ENCODE results near the gene DPH7. TPM values are rescaled to one million over a fixed set of nuclear protein-coding genes. Genes with fewer than 3 reads are reported as not detected.
"Not testable (repeated sequence)": the region's sequence is repeated elsewhere in the genome, so short reads cannot be mapped to it uniquely, and the experiment has no call there.

Gene DPH7
- 27.5 and 44.3 TPM in 2 replicates for total RNA-seq (2014; rRNA removed; shearing (Covaris generic); ENCODE audit: low replicate concordance)

DNA sequence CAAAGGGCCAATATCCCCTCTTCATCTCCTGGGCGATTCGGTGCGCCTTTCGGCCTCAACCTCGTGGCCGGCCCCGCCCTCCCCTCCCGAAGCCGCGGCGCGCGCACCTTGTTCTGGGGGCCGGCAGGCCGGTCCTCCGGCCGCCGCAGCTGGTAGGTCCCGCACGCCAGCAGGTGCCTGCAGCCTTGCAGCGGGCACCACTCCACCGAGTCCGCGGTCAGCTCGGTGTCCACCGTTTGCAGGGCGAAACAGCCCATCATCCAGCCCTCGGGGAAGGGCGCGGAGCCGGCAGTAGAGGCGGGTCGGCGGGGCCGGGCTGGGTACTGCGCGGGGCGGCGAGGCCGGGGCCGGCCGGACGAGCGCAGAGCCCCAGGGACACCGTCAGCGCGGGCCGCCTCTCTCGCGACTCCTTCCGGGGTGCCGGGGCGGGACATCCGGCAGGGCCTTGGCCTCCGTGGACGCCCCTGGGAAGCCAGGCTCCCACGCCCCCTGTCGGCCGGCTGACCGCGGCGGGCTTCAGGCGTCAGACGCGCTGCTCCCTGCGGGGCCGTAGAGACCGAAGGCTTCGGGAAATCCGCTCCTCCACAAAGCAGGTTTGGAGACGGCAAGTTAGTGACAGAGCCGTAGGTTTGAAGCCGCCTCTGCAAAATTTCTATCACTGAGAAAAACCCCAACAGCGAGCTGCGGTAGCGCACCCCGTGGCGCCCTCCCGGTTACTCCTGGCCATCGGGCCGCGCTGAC is at the start of gene DPH7:
TSS of gene DPH7 (minus strand) at position 408 of the 741 bp plus-strand sequence. CDS start at position 260, 148 bp downstream.
- no peaks in the 10 kb centered on the region for H3K9me3 ChIP-seq (ENCODE audit: low read length)
- H3K27ac ChIP-seq (ENCODE audit: low read length), result peak within 1 kb of the TSS; percentile 75
- peak within 1 kb of the TSS; percentile 94 for H3K4me2 ChIP-seq (ENCODE audit: low read depth, low read length, poor library complexity, severe bottlenecking)
- no peaks in the 10 kb centered on the region for H3K9me2 ChIP-seq (replicated peaks; ENCODE audit: insufficient read depth, low read length)
- no peaks in the 10 kb centered on the region for H3K27me3 ChIP-seq (ENCODE audit: low read length)
- peaks cover 21% of the 10 kb centered on the region for H3K36me3 ChIP-seq (ENCODE audit: insufficient read depth, low read length)
- H4K20me1 ChIP-seq (ENCODE audit: insufficient read depth, low read depth, low read length), result peaks cover 10% of the 10 kb centered on the region
- peak within 1 kb of the TSS; percentile 100 for H3K4me3 ChIP-seq (ENCODE audit: low read length)
- no peak within 1 kb of the TSS for H2AFZ ChIP-seq (ENCODE audit: low read length)
- peaks cover 23% of the 10 kb centered on the region for H3K4me1 ChIP-seq (ENCODE audit: low read length)
- H3K79me2 ChIP-seq (ENCODE audit: low read length), result peaks cover 47% of the 10 kb centered on the region
- peak within 1 kb of the TSS; percentile 100 for H3K9ac ChIP-seq (ENCODE audit: low read length)
- DNase-seq, result peak; percentile 97

DNA sequence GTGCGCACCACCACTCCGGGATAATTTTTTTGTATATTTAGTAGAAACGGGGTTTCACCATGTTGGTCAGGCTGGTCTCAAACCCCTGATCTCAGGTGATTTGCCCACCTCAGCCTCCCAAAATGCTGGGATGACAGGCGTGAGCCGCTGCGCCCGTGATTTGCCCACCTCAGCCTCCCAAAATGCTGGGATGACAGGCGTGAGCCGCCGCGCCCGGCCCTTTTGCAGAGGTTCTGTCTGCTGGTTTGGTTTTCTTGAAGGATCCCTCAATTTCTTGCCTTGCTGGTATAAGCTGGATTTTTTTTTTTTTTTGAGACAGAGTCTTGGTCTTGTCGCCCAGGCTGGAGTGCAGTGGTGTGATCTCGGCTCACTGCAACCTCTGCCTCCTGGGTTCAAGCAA is 48.7 kb upstream of the DPH7 start:
- H3K4me2 ChIP-seq (ENCODE audit: low read depth, low read length, poor library complexity, severe bottlenecking); H3K27me3 ChIP-seq (ENCODE audit: low read length); H3K4me1 ChIP-seq (ENCODE audit: low read length); H4K20me1 ChIP-seq (ENCODE audit: insufficient read depth, low read depth, low read length); H3K27ac ChIP-seq (ENCODE audit: low read length); H3K9ac ChIP-seq (ENCODE audit: low read length); DNase-seq; H2AFZ ChIP-seq (ENCODE audit: low read length); H3K4me3 ChIP-seq (ENCODE audit: low read length); H3K9me3 ChIP-seq (ENCODE audit: low read length); H3K36me3 ChIP-seq (ENCODE audit: insufficient read depth, low read length); H3K9me2 ChIP-seq (replicated peaks; ENCODE audit: insufficient read depth, low read length): not testable (repeated sequence)
- peaks cover 98% of the 10 kb centered on the region for H3K79me2 ChIP-seq (ENCODE audit: low read length)

- Histone ChIP-seq H4K20me1 (ENCODE audit: insufficient read depth, low read depth, low read length) (no peaks in the 10 kb centered on the region), H3K4me3 (ENCODE audit: low read length) (no peak overlapping the region), H3K27ac (ENCODE audit: low read length) (no peak overlapping the region), H2AFZ (ENCODE audit: low read length) (no peak overlapping the region), H3K27me3 (ENCODE audit: low read length) (no peaks in the 10 kb centered on the region), H3K4me2 (ENCODE audit: low read depth, low read length, poor library complexity, severe bottlenecking) (no peak overlapping the region), H3K36me3 (ENCODE audit: insufficient read depth, low read length) (peaks cover 2% of the 10 kb centered on the region; the same call in 1 of the 2 replicates), H3K4me1 (ENCODE audit: low read length) (no peaks in the 10 kb centered on the region), H3K9ac (ENCODE audit: low read length) (no peak overlapping the region), H3K9me3 (ENCODE audit: low read length) (no peaks in the 10 kb centered on the region), H3K79me2 (ENCODE audit: low read length) (peaks cover 97% of the 10 kb centered on the region), H3K9me2 (replicated peaks; ENCODE audit: insufficient read depth, low read length) (no peaks in the 10 kb centered on the region)
- DNase-seq, result no peak
Observed at GRCh38 chr9:137626464-137626863, 47.7 kb upstream of the DPH7 start.

GRCh38 chr9:137622211-137622610 is 43.5 kb upstream of the DPH7 start:
- H3K27ac ChIP-seq (ENCODE audit: low read length), result not testable (repeated sequence)
- peaks cover 23% of the 10 kb centered on the region for H3K4me1 ChIP-seq (ENCODE audit: low read length)

DNA sequence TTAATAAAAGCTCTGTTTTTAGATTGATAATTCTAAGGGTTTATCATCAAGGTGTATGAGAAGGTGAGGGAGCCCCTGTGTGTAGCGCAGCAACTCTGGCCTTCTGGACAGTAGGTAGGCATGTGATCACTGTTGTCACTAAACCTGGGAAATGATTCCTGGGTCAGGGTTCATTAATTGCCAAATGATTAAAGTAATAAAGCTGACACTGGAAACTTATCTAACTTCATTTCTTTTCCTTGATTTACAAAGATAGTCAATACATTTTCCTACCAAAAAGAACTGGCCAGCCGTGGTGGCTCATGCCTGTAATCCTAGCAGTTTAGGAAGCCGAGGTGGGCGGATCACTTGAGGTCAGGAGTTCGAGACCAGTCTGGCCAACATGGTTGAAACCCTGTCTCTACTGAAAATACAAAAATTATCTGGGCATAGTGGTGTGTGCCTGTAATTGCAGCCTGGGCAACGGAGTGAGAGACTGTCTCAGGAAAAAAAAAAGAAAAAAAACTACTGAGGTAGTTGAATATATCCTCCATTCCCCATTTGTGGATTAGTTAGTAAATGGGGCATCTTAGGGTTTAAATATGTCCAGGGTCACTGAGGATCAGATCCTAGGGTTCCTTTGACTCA is 42.5 kb upstream of the DPH7 start:
- peaks cover 6% of the 10 kb centered on the region; the same call in 1 of the 2 replicates for H3K36me3 ChIP-seq (ENCODE audit: insufficient read depth, low read length)
- peak; percentile 58 for DNase-seq
- H3K9me2 ChIP-seq (replicated peaks; ENCODE audit: insufficient read depth, low read length), result no peaks in the 10 kb centered on the region
- H3K4me1 ChIP-seq (ENCODE audit: low read length), result peaks cover 31% of the 10 kb centered on the region
- peaks cover 88% of the 10 kb centered on the region for H3K79me2 ChIP-seq (ENCODE audit: low read length)
- no peak overlapping the region for H2AFZ ChIP-seq (ENCODE audit: low read length)
- no peak overlapping the region; the same call in 1 of the 2 replicates for H3K9ac ChIP-seq (ENCODE audit: low read length)
- peak overlapping the region; percentile 99 for H3K4me2 ChIP-seq (ENCODE audit: low read depth, low read length, poor library complexity, severe bottlenecking)
- H3K9me3 ChIP-seq (ENCODE audit: low read length), result no peaks in the 10 kb centered on the region
- no peak overlapping the region for H3K27ac ChIP-seq (ENCODE audit: low read length)
- no peak overlapping the region; the same call in 1 of the 2 replicates for H3K4me3 ChIP-seq (ENCODE audit: low read length)
- H3K27me3 ChIP-seq (ENCODE audit: low read length), result no peaks in the 10 kb centered on the region
- H4K20me1 ChIP-seq (ENCODE audit: insufficient read depth, low read depth, low read length), result peaks cover 12% of the 10 kb centered on the region; the same call in 1 of the 2 replicates

More at GRCh38 chr9:137622211-137622610, 43.5 kb upstream of the DPH7 start:
- H3K4me3 ChIP-seq (ENCODE audit: low read length); H3K9ac ChIP-seq (ENCODE audit: low read length); H3K27me3 ChIP-seq (ENCODE audit: low read length); H3K9me3 ChIP-seq (ENCODE audit: low read length); DNase-seq; H3K36me3 ChIP-seq (ENCODE audit: insufficient read depth, low read length); H2AFZ ChIP-seq (ENCODE audit: low read length); H3K9me2 ChIP-seq (replicated peaks; ENCODE audit: insufficient read depth, low read length); H3K4me2 ChIP-seq (ENCODE audit: low read depth, low read length, poor library complexity, severe bottlenecking): not testable (repeated sequence)
- H4K20me1 ChIP-seq (ENCODE audit: insufficient read depth, low read depth, low read length), result peaks cover 12% of the 10 kb centered on the region; the same call in 1 of the 2 replicates
- H3K79me2 ChIP-seq (ENCODE audit: low read length), result peaks cover 90% of the 10 kb centered on the region

- H3K4me1 ChIP-seq (ENCODE audit: low read length), result peaks cover 31% of the 10 kb centered on the region
- H3K9ac ChIP-seq (ENCODE audit: low read length), result peak overlapping the region; percentile 90; the same call in 1 of the 2 replicates
- H3K36me3 ChIP-seq (ENCODE audit: insufficient read depth, low read length), result peaks cover 6% of the 10 kb centered on the region; the same call in 1 of the 2 replicates
- no peak overlapping the region; the same call in 1 of the 2 replicates for H3K4me3 ChIP-seq (ENCODE audit: low read length)
- peaks cover 12% of the 10 kb centered on the region; the same call in 1 of the 2 replicates for H4K20me1 ChIP-seq (ENCODE audit: insufficient read depth, low read depth, low read length)
- H3K4me2 ChIP-seq (ENCODE audit: low read depth, low read length, poor library complexity, severe bottlenecking), result peak overlapping the region; percentile 99
- no peaks in the 10 kb centered on the region for H3K9me2 ChIP-seq (replicated peaks; ENCODE audit: insufficient read depth, low read length)
- peaks cover 86% of the 10 kb centered on the region for H3K79me2 ChIP-seq (ENCODE audit: low read length)
- no peak overlapping the region for H2AFZ ChIP-seq (ENCODE audit: low read length)
- no peak for DNase-seq
- no peaks in the 10 kb centered on the region for H3K9me3 ChIP-seq (ENCODE audit: low read length)
- H3K27ac ChIP-seq (ENCODE audit: low read length), result no peak overlapping the region
- no peaks in the 10 kb centered on the region for H3K27me3 ChIP-seq (ENCODE audit: low read length)
Observed at GRCh38 chr9:137620581-137620980, 41.9 kb upstream of the DPH7 start.

DNA sequence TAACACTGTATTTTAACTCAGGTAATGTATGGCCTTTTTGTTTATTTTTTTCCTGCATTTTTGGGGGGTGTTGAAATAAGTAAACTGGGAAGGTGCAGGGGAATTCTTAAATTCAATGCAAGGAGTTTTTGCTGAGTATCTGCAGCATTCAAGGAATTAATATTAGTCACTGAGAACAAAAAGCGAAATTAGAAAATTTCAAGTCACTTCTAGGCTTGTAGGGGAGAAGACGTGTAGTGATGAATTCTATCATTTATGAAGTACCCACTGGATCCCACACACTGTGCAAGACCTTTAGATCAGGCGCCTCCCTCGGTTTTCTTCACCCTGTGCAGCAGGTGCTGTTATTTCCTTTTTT is 41.3 kb upstream of the DPH7 start:
- Histone ChIP-seq H4K20me1 (ENCODE audit: insufficient read depth, low read depth, low read length) (peaks cover 12% of the 10 kb centered on the region; the same call in 1 of the 2 replicates), H3K9me3 (ENCODE audit: low read length) (no peaks in the 10 kb centered on the region), H3K36me3 (ENCODE audit: insufficient read depth, low read length) (peaks cover 6% of the 10 kb centered on the region; the same call in 1 of the 2 replicates), H3K9ac (ENCODE audit: low read length) (peak overlapping the region; percentile 90), H3K79me2 (ENCODE audit: low read length) (peaks cover 82% of the 10 kb centered on the region), H3K4me2 (ENCODE audit: low read depth, low read length, poor library complexity, severe bottlenecking) (peak overlapping the region; percentile 99), H2AFZ (ENCODE audit: low read length) (no peak overlapping the region), H3K4me1 (ENCODE audit: low read length) (peaks cover 31% of the 10 kb centered on the region), H3K4me3 (ENCODE audit: low read length) (peak overlapping the region; percentile 98), H3K27ac (ENCODE audit: low read length) (peak overlapping the region; percentile 62), H3K27me3 (ENCODE audit: low read length) (no peaks in the 10 kb centered on the region), H3K9me2 (replicated peaks; ENCODE audit: insufficient read depth, low read length) (no peaks in the 10 kb centered on the region)
- DNase-seq, result no peak

Data from Karpas-422 (cell line).